Endothelial cell of umbilical vein (primary cell): ENCODE measurements around the gene FBXO24.

ENCODE experiments used
- CTCF ChIP-seq, 2 donors: IDR thresholded peaks; 1 replicate in 1 of 2; 2 replicates in 1 of 2; pipeline ENCODE4 v1.5.1; 2011; ENCODE audit warnings: low read length in 2 of 2, mild to moderate bottlenecking in 2 of 2, moderate library complexity in 2 of 2, control low read depth in 1 of 2, inconsistent platforms in 1 of 2, low read depth in 1 of 2; ENCODE audit not compliant: insufficient read depth in 1 of 2; ENCODE audit errors: extremely low read depth in 1 of 2
- EZH2 ChIP-seq: IDR thresholded peaks from 2 replicates; pipeline ENCODE4 v1.6.1; 2012; ENCODE audit warnings: borderline replicate concordance, low read depth, mild to moderate bottlenecking, moderate library complexity, low read length, inconsistent platforms; ENCODE audit not compliant: severe bottlenecking
- FOS ChIP-seq: IDR thresholded peaks from 2 replicates; pipeline ENCODE4 v1.6.1; 2011; ENCODE audit warnings: mild to moderate bottlenecking, low read length, moderate library complexity, borderline replicate concordance; ENCODE audit not compliant: insufficient read depth
- GATA2 ChIP-seq: IDR thresholded peaks from 2 replicates; pipeline ENCODE4 v1.7.0; 2011; ENCODE audit warnings: low read depth, mild to moderate bottlenecking, moderate library complexity, mixed read lengths, low read length; ENCODE audit not compliant: insufficient read length, insufficient read depth
- JUN ChIP-seq: IDR thresholded peaks from 2 replicates; pipeline ENCODE4 v1.6.1; 2011; ENCODE audit warnings: borderline replicate concordance, low read depth; ENCODE audit not compliant: insufficient read length, insufficient read depth
- MAX ChIP-seq: IDR thresholded peaks from 2 replicates; pipeline ENCODE4 v1.6.1; 2011; ENCODE audit not compliant: insufficient read depth, insufficient read length
- POLR2A ChIP-seq: IDR thresholded peaks from 2 replicates; pipeline ENCODE4 v1.6.1; 2012; ENCODE audit warnings: low read depth, mild to moderate bottlenecking, control low read depth, low read length
- POLR2AphosphoS5 ChIP-seq: IDR thresholded peaks from 2 replicates; pipeline ENCODE4 v1.6.1; 2012; ENCODE audit warnings: low read depth, mild to moderate bottlenecking, control low read depth, low read length, moderate library complexity; ENCODE audit not compliant: insufficient read depth

GRCh38 chr7:100544386-100544785, 41.7 kb upstream of the FBXO24 start:
- TF ChIP-seq POLR2A, result no peak
- no peak for TF ChIP-seq CTCF (IDR thresholded peaks at IDR 0.05; ENCODE audit: extremely low read depth in 1 of 2, insufficient read depth in 1 of 2, low read depth in 1 of 2, low read length in 2 of 2)
- TF ChIP-seq EZH2, result no peak
- no peak for TF ChIP-seq POLR2AphosphoS5
- TF ChIP-seq MAX, result no peak
- TF ChIP-seq JUN, result no peak
- TF ChIP-seq GATA2, result no peak
- TF ChIP-seq FOS, result no peak
